ENCODE measurements around the gene PXDN. TPM values are rescaled to one million over a fixed set of nuclear protein-coding genes. Genes with fewer than 3 reads are reported as not detected.

Gene PXDN
- total and polyA plus RNA-seq, 11 donors = 5.9 to 83.7 (median 28.2) TPM

- Histone ChIP-seq H3K9me3 (peaks cover 0 to 14% (median 0%) of the 10 kb centered on the region in 12 donors), H3K4me3 (no peak overlapping the region), H3K27ac (peak overlapping the region in 11 of 12 donors; percentile 1 to 98 (median 59)), H3K27me3 (peaks cover 0 to 12% (median 0%) of the 10 kb centered on the region in 9 donors), H3K4me1 (peaks cover 0 to 71% (median 36%) of the 10 kb centered on the region in 12 donors), H3K36me3 (no peaks in the 10 kb centered on the region)
- intact Hi-C loops (cut with DNase I) = no loop called here
- ATAC-seq = peak in 1 of 4 donors; percentile 13
- TF ChIP-seq CTCF (IDR thresholded peaks at IDR 0.05) = no peak
- TF ChIP-seq POLR2A (IDR thresholded peaks at IDR 0.05) = no peak
- 58 to 75% (median 65%) methylated on average over 9 of the region's 9 CpGs for WGBS, 4 donors
- no peak for DNase-seq
Observed at GRCh38 chr2:1739322-1739957, 4.9 kb downstream of the PXDN start.

- Histone ChIP-seq H3K4me3 (no peak overlapping the region), H3K9me3 (peaks cover 0 to 14% (median 0%) of the 10 kb centered on the region in 12 donors), H3K4me1 (peaks cover 0 to 64% (median 36%) of the 10 kb centered on the region in 12 donors), H3K27ac (peak overlapping the region in 11 of 12 donors; percentile 1 to 98 (median 59)), H3K27me3 (peaks cover 0 to 8% (median 0%) of the 10 kb centered on the region in 9 donors), H3K36me3 (no peaks in the 10 kb centered on the region)
- WGBS, 4 donors = 70 to 78% (median 76%) methylated on average over 19 of the region's 19 CpGs
- DNase-seq = no peak
- TF ChIP-seq CTCF (IDR thresholded peaks at IDR 0.05) (no peak), POLR2A (IDR thresholded peaks at IDR 0.05) (no peak)
- intact Hi-C loops (cut with DNase I) = no loop called here
- ATAC-seq = peak in 1 of 4 donors; percentile 7
Observed at GRCh38 chr2:1738646-1739302, 5.5 kb downstream of the PXDN start.

GRCh38 chr2:1738163-1738562, 6.2 kb downstream of the PXDN start:
- DNase-seq (no peak), ATAC-seq (no peak)
- H3K4me3 ChIP-seq = no peak overlapping the region
- intact Hi-C loops (cut with DNase I) = no loop called here
- peaks cover 0 to 14% (median 0%) of the 10 kb centered on the region in 12 donors for H3K9me3 ChIP-seq
- no peaks in the 10 kb centered on the region for H3K36me3 ChIP-seq
- 81 to 89% (median 81%) methylated on average over 7 of the region's 7 CpGs for WGBS, 4 donors
- peaks cover 0 to 7% (median 0%) of the 10 kb centered on the region in 9 donors for H3K27me3 ChIP-seq
- H3K4me1 ChIP-seq = peaks cover 0 to 60% (median 36%) of the 10 kb centered on the region in 12 donors
- TF ChIP-seq POLR2A (IDR thresholded peaks at IDR 0.05) (no peak), CTCF (IDR thresholded peaks at IDR 0.05) (no peak)
- peak overlapping the region in 4 of 12 donors; percentile 37 to 98 (median 57) for H3K27ac ChIP-seq

GRCh38 chr2:1736997-1737480, 7.3 kb downstream of the PXDN start:
- H3K27me3 ChIP-seq = no peaks in the 10 kb centered on the region
- peaks cover 0 to 14% (median 0%) of the 10 kb centered on the region in 12 donors for H3K9me3 ChIP-seq
- H3K27ac ChIP-seq = peak overlapping the region in 3 of 12 donors; percentile 12 to 98 (median 37)
- intact Hi-C loops (cut with DNase I) = no loop called here
- 72 to 80% (median 74%) methylated on average over 12 to 17 of the region's 17 CpGs for WGBS, 4 donors
- DNase-seq (no peak), ATAC-seq (peak in 1 of 4 donors; percentile 11)
- TF ChIP-seq CTCF (IDR thresholded peaks at IDR 0.05) (no peak), POLR2A (IDR thresholded peaks at IDR 0.05) (no peak)
- H3K4me3 ChIP-seq = no peak overlapping the region
- H3K4me1 ChIP-seq = peaks cover 0 to 66% (median 34%) of the 10 kb centered on the region in 12 donors
- no peaks in the 10 kb centered on the region for H3K36me3 ChIP-seq

All from heart left ventricle (tissue), 16 donors.